IPS-11a (cell line): Measurements from ENCODE around the gene OSBPL5.

Experiments used
- H3K4me3 ChIP-seq: one replicate; pipeline ENCODE4 v1.5.1; 2013; ENCODE audit warnings: low read depth, low read length, control low read depth

Gene OSBPL5

DNA sequence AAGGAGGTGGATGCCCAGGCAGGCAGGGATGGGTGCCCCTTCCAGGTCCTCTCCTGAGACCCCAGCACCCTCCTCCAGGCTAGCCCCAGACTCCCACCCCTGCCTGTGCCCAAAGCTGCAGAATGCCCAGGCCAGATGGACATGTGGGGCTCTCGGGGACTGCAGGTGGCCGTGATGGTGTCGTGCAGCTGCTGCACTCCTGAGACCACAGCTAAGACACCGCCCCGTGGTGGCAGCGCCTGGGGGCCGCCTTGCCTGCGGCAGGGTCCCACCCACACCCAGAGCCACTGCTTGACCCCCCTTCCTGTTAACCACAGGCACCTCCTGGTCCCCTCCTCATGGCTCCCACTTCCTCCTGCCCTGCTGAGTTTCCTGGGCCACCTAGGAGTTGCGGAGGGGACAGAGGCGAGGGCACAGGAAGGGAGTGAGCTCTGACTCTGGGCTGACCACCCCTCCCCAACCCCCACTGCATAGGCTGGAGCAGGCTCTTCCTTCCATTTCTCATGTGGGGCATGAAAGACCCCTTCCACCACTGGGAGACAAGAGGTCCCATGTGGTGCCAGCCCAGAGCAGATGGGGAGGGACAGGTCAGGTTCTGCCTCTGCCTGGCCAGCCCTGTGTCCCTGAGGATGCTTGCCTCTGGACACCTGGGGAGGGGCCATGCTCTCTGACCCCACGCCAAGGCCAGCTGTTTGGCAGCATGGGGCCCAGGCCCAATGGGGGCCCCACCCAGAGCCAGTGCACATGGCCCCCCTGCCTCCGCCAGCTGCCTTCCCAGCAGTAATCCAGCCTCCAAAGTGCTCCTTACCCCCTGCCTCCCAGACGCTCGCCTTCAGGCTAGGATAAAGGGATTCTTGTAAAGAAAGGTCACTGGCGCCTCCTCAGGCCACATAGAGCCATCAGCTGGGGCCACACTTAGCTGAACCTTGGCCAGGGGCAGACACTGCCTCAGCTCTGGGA lies 29.3 kb downstream of the OSBPL5 start:
- H3K4me3 ChIP-seq: no peak overlapping the region

- no peak overlapping the region for H3K4me3 ChIP-seq
These were observed 30.2 kb downstream of the OSBPL5 start for GRCh38 chr11:3134651-3135480.

GRCh38 chr11:3134218-3134621 lies 30.9 kb downstream of the OSBPL5 start:
- H3K4me3 ChIP-seq: no peak overlapping the region

- no peak overlapping the region for H3K4me3 ChIP-seq
These were observed 31.6 kb downstream of the OSBPL5 start for GRCh38 chr11:3133261-3134217.

GRCh38 chr11:3132831-3133260 lies 32.3 kb downstream of the OSBPL5 start:
- H3K4me3 ChIP-seq: no peak overlapping the region

- no peak overlapping the region for H3K4me3 ChIP-seq
These were observed 32.8 kb downstream of the OSBPL5 start for GRCh38 chr11:3132271-3132781.

DNA sequence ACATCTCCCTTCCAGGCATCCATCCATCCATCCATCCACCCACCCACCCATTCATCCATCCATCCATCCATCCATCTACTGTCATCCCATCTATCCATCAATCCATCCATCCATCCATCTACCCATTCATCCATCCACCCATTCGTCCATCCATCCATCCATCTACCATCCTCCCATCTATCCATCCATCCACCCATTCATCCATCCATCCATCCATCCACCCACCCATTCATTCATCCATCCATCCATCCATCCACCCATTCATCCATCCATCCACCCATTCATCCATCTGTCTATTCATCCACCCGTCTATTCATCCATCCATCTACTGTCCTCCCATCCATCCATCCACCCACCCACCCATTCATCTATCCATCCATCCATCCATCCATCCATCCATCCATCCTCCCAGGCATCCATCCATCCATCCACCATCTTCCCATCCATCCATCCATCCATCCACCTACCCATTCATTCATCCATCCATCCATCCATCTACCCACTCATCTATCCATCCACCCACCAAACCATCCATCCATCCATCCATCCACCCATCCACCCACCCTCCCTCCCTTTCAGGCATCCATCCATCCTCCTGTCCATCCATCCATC lies 33.7 kb downstream of the OSBPL5 start:
- H3K4me3 ChIP-seq: no peak overlapping the region

GRCh38 chr11:3130269-3131071 lies 34.6 kb downstream of the OSBPL5 start:
- H3K4me3 ChIP-seq: no peak overlapping the region

GRCh38 chr11:3129591-3130268 lies 35.4 kb downstream of the OSBPL5 start:
- H3K4me3 ChIP-seq: no peak overlapping the region

- no peak overlapping the region for H3K4me3 ChIP-seq
These were observed 35.9 kb downstream of the OSBPL5 start for GRCh38 chr11:3129181-3129590.

DNA sequence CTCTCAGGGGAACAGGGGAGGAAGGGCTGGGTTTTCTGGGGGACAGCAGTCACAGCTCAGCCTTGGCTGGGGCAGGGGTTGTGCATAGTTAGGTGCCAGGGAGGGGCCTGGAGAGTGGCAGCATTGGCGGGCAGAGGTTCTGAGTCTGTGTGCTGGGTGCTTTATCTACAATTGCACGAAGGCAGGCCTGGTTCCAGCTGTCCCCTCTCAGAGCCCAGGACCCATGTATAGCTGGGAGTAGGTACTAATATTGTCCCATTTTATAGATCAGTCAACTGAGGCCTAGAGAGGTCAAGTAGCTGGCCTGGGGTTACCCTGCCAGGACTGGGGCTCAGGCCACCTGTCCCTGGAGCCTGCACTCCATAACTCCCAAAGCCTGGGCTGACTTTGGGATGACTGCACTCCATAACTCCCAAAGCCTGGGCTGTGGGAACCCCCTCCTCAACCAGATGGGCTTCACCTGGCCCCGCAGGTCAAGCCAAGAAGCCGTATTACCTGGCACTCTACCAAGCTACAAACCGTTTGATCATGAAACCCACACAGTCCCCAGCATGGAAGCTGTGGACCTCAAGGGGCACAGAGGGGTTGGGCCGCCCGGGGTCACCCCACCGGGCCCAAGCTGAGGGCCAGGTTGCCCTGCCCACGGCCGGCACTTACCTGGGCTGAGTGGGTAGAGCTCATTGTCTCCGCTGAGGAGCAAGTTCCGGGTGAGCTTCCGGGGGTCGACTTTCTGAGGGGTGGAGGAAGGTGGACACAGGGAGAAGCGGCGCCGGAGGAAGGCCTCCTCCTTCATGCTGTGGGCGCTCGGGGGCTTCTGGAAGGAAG lies 36.5 kb downstream of the OSBPL5 start:
- no peak overlapping the region for H3K4me3 ChIP-seq

GRCh38 chr11:3127706-3128355 lies 37.3 kb downstream of the OSBPL5 start:
- no peak overlapping the region for H3K4me3 ChIP-seq

- no peak overlapping the region for H3K4me3 ChIP-seq
These were observed 38.0 kb downstream of the OSBPL5 start for GRCh38 chr11:3126901-3127691.

DNA sequence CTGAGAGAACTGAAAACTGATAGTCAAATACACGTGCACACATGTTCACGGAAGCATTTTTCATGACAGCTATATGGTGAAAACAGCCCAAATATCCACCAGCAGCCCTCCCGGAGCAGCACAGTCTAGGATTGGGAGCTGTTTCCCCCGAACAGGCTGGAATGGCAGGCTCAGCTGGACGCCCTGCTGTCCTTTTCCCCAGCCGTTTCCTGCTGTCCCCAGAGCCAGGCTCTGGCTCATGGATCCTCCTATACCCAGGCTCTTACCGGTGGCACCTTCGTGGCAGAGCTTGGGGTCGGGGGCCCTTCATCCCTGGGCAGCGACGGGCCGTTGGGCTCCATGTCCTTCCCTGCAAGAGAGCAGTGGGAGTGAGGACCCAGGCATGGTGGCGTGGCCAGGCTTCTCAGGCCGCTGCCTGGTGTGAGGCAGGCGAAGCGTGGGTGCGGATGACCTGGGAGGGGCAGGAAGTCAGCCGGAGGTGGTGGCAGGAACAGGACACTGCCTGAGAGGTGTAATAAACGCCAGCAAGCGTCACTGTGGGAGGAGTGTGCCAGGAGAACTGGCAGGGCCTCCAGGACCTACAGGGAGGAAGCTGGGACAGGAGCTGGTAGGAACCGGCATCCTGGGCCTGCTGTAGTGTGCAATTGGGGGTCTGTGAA lies 38.8 kb downstream of the OSBPL5 start:
- no peak overlapping the region for H3K4me3 ChIP-seq

DNA sequence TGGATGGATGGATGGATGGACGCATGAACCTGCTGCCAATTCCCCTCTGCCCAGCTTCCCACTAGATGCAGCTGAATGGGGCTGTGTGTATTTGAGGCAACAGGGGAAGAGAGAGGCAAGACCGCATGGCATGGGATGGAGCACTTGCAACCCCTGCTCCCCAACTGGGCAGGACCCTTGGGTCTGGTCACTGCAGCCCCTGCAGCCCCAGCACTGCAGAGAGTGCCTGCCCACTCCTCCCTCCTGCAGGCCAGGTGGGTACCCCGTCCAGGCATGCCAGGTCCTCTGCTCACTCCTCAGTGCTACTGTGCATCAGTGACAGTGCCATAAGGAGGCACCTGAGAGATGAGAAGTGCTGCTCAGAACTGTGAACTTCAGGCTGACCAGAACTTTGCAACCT lies 40.3 kb downstream of the OSBPL5 start:
- no peak overlapping the region for H3K4me3 ChIP-seq
